Activated CD8-positive, alpha-beta memory T cell treated with anti-CD3 and anti-CD28 coated beads, Interleukin-2, amount 10 ng/mL, durations not matched to agents 7 days and 5 days (primary cell): Measurements from ENCODE around the gene IFIH1. TPM values are rescaled to one million over a fixed set of nuclear protein-coding genes. Genes with fewer than 3 reads are reported as not detected.

Source experiments
- ATAC-seq: fragments of 150-1000 bp; cut with Tn5 transposase; one replicate; pipeline ENCODE4 v1.10.0; 2021; ENCODE audit warnings: moderate library complexity
- CTCF ChIA-PET: fragments of 350-600 bp; sonication (Branson Sonifier 250); formaldehyde crosslinking; loops from one replicate; lab custom pipeline; 2021; ENCODE audit warnings: antibody characterized with exemption; lab: Charles Lee
- DNase-seq: peaks from one replicate; pipeline ENCODE4 v3.0.0-alpha.2; 2020
- H3K27ac Mint-ChIP-seq: one replicate; pipeline ENCODE4 v1.8.0; 2021; ENCODE audit warnings: mild to moderate bottlenecking, mixed read lengths
- H3K27me3 Mint-ChIP-seq: one replicate; pipeline ENCODE4 v1.8.0; 2021; ENCODE audit warnings: mixed read lengths
- H3K36me3 Mint-ChIP-seq: one replicate; pipeline ENCODE4 v1.8.0; 2021; ENCODE audit warnings: mild to moderate bottlenecking, mixed read lengths
- H3K4me1 Mint-ChIP-seq: one replicate; pipeline ENCODE4 v1.8.0; 2021; ENCODE audit warnings: mixed read lengths
- H3K4me3 Mint-ChIP-seq: one replicate; pipeline ENCODE4 v1.8.0; 2021; ENCODE audit warnings: mild to moderate bottlenecking, moderate library complexity, mixed read lengths
- H3K9me3 Mint-ChIP-seq: one replicate; pipeline ENCODE4 v1.8.0; 2022; ENCODE audit warnings: low read depth, mixed read lengths
- total RNA-seq, 2 experiments: library from RNA; stranded (reverse); gene quantifications; one replicate each; pipeline ENCODE4 v1.2.3, GENCODE V29; 2021

The IFIH1 gene
- total RNA-seq = 10 to 100 TPM; 66.8 to 90.0 TPM

GRCh38 chr2:162318328-162319180 lies at the start of gene IFIH1:
Gene IFIH1 (minus strand): TSS chr2:162318684. CDS start chr2:162318307, 377 bp downstream.
- ATAC-seq (peak; percentile 83), DNase-seq (peak; percentile 88)
- Mint-ChIP-seq H3K4me3 (peak within 1 kb of the TSS; percentile 93), H3K9me3 (no peaks in the 10 kb centered on the region), H3K27ac (peak within 1 kb of the TSS; percentile 99), H3K4me1 (peaks cover 53% of the 10 kb centered on the region), H3K27me3 (no peaks in the 10 kb centered on the region), H3K36me3 (peaks cover 44% of the 10 kb centered on the region)
- CTCF ChIA-PET = interaction anchor here (0.8 to 2.9 kb wide), 13 partner anchors 9 to 372 kb away, joined by 3 to 10 read pairs (median 5); partner anchors contain the start of gene GCA

GRCh38 chr2:162365392-162365791 lies 46.9 kb upstream of the IFIH1 start:
- Mint-ChIP-seq H3K36me3 (no peaks in the 10 kb centered on the region), H3K27me3 (no peaks in the 10 kb centered on the region), H3K9me3 (no peaks in the 10 kb centered on the region), H3K4me3 (no peak overlapping the region), H3K27ac (no peak overlapping the region), H3K4me1 (no peaks in the 10 kb centered on the region)
- DNase-seq = no peak
- CTCF ChIA-PET = no interaction called here
- no peak for ATAC-seq

GRCh38 chr2:162344617-162344950 lies 26.1 kb upstream of the IFIH1 start:
- Mint-ChIP-seq H3K4me3 (peak overlapping the region; percentile 73), H3K9me3 (no peaks in the 10 kb centered on the region), H3K27me3 (no peaks in the 10 kb centered on the region), H3K4me1 (peaks cover 15% of the 10 kb centered on the region), H3K36me3 (no peaks in the 10 kb centered on the region), H3K27ac (peak overlapping the region; percentile 75)
- peak; percentile 43 for DNase-seq
- no peak for ATAC-seq
- CTCF ChIA-PET = no interaction called here

- DNase-seq (peak; percentile 99), ATAC-seq (peak; percentile 99)
- H3K27ac Mint-ChIP-seq = peak within 1 kb of the TSS; percentile 75
- H3K9me3 Mint-ChIP-seq = no peaks in the 10 kb centered on the region
- CTCF ChIA-PET = interaction anchor here (1.1 to 1.5 kb wide), 3 partner anchors 10 to 43 kb away, joined by 3 to 7 read pairs (median 3); no protein-coding TSS in a partner anchor
- H3K36me3 Mint-ChIP-seq = no peaks in the 10 kb centered on the region
- H3K4me3 Mint-ChIP-seq = peak within 1 kb of the TSS; percentile 73
- H3K27me3 Mint-ChIP-seq = no peaks in the 10 kb centered on the region
- peaks cover 15% of the 10 kb centered on the region for H3K4me1 Mint-ChIP-seq
These were observed 25.5 kb upstream of the IFIH1 start, which contains the start of gene GCA for GRCh38 chr2:162343824-162344616. Gene GCA (plus strand): TSS chr2:162344132. CDS start chr2:162344249, 117 bp downstream.

- Mint-ChIP-seq H3K4me3 (peak overlapping the region; percentile 73), H3K27me3 (no peaks in the 10 kb centered on the region)
These were observed 25.0 kb upstream of the IFIH1 start for GRCh38 chr2:162343492-162343823.

GRCh38 chr2:162342841-162343240 lies 24.4 kb upstream of the IFIH1 start:
- peaks cover 15% of the 10 kb centered on the region for H3K4me1 Mint-ChIP-seq
- no peaks in the 10 kb centered on the region for H3K36me3 Mint-ChIP-seq
- H3K27ac Mint-ChIP-seq = no peak overlapping the region
- DNase-seq = no peak
- no peaks in the 10 kb centered on the region for H3K9me3 Mint-ChIP-seq
- no peak for ATAC-seq
- no peaks in the 10 kb centered on the region for H3K27me3 Mint-ChIP-seq
- no peak overlapping the region for H3K4me3 Mint-ChIP-seq
- CTCF ChIA-PET = interaction anchor here (0.7 to 1.5 kb wide), 5 partner anchors 8 to 397 kb away, joined by 3 to 7 read pairs (median 3); no protein-coding TSS in a partner anchor

More at GRCh38 chr2:162343492-162343823, 25.0 kb upstream of the IFIH1 start:
- Mint-ChIP-seq H3K9me3 (no peaks in the 10 kb centered on the region), H3K36me3 (no peaks in the 10 kb centered on the region), H3K27ac (peak overlapping the region; percentile 57), H3K4me1 (peaks cover 15% of the 10 kb centered on the region)
- DNase-seq = no peak
- ATAC-seq = no peak
- CTCF ChIA-PET = interaction anchor here (0.7 to 1.5 kb wide), 5 partner anchors 9 to 397 kb away, joined by 3 to 7 read pairs (median 3); no protein-coding TSS in a partner anchor

- no peak overlapping the region for H3K4me3 Mint-ChIP-seq
- ATAC-seq = no peak
- H3K36me3 Mint-ChIP-seq = peaks cover 3% of the 10 kb centered on the region
- no peak overlapping the region for H3K27ac Mint-ChIP-seq
- CTCF ChIA-PET = interaction anchor here (1.3 to 1.4 kb wide), 2 partner anchors 8 to 44 kb away, joined by 3 to 7 read pairs; no protein-coding TSS in a partner anchor
- no peaks in the 10 kb centered on the region for H3K9me3 Mint-ChIP-seq
- H3K27me3 Mint-ChIP-seq = no peaks in the 10 kb centered on the region
- DNase-seq = no peak
- H3K4me1 Mint-ChIP-seq = peaks cover 15% of the 10 kb centered on the region
These were observed 23.8 kb upstream of the IFIH1 start for GRCh38 chr2:162342321-162342720.

GRCh38 chr2:162340822-162341221 lies 22.3 kb upstream of the IFIH1 start:
- H3K27me3 Mint-ChIP-seq = no peaks in the 10 kb centered on the region
- peaks cover 5% of the 10 kb centered on the region for H3K36me3 Mint-ChIP-seq
- H3K4me1 Mint-ChIP-seq = peaks cover 12% of the 10 kb centered on the region
- ATAC-seq (no peak), DNase-seq (no peak)
- no peak overlapping the region for H3K4me3 Mint-ChIP-seq
- no peak overlapping the region for H3K27ac Mint-ChIP-seq
- CTCF ChIA-PET = interaction anchor here (2.0 kb wide), 1 partner anchor 120 kb away, joined by 5 read pairs; no protein-coding TSS in a partner anchor
- no peaks in the 10 kb centered on the region for H3K9me3 Mint-ChIP-seq

GRCh38 chr2:162337868-162338267 lies 19.4 kb upstream of the IFIH1 start:
- ATAC-seq (no peak), DNase-seq (no peak)
- Mint-ChIP-seq H3K27me3 (no peaks in the 10 kb centered on the region), H3K36me3 (peaks cover 6% of the 10 kb centered on the region), H3K9me3 (no peaks in the 10 kb centered on the region), H3K4me3 (no peak overlapping the region), H3K27ac (no peak overlapping the region), H3K4me1 (no peaks in the 10 kb centered on the region)
- CTCF ChIA-PET = interaction anchor here (0.9 kb wide), 1 partner anchor 20 kb away, joined by 3 read pairs; no protein-coding TSS in a partner anchor

GRCh38 chr2:162333968-162334367 lies 15.5 kb upstream of the IFIH1 start:
- Mint-ChIP-seq H3K4me1 (peaks cover 3% of the 10 kb centered on the region), H3K4me3 (no peak overlapping the region), H3K36me3 (peaks cover 14% of the 10 kb centered on the region), H3K27me3 (no peaks in the 10 kb centered on the region), H3K9me3 (no peaks in the 10 kb centered on the region), H3K27ac (no peak overlapping the region)
- no peak for DNase-seq
- CTCF ChIA-PET = interaction anchor here (0.7 to 2.9 kb wide), 9 partner anchors 9 to 113 kb away, joined by 3 to 15 read pairs (median 4); partner anchors contain the start of gene IFIH1
- peak; percentile 69 for ATAC-seq

- no peak overlapping the region for H3K4me3 Mint-ChIP-seq
- no peak overlapping the region for H3K27ac Mint-ChIP-seq
- ATAC-seq = no peak
- no peak for DNase-seq
- peaks cover 13% of the 10 kb centered on the region for H3K36me3 Mint-ChIP-seq
- CTCF ChIA-PET = no interaction called here
- no peaks in the 10 kb centered on the region for H3K27me3 Mint-ChIP-seq
- peaks cover 14% of the 10 kb centered on the region for H3K4me1 Mint-ChIP-seq
- H3K9me3 Mint-ChIP-seq = no peaks in the 10 kb centered on the region
These were observed 12.4 kb upstream of the IFIH1 start for GRCh38 chr2:162330881-162331280.

- Mint-ChIP-seq H3K4me1 (peaks cover 14% of the 10 kb centered on the region), H3K36me3 (peaks cover 14% of the 10 kb centered on the region), H3K27me3 (no peaks in the 10 kb centered on the region), H3K27ac (peak overlapping the region; percentile 4), H3K4me3 (no peak overlapping the region), H3K9me3 (no peaks in the 10 kb centered on the region)
- CTCF ChIA-PET = interaction anchor here (1.4 to 2.1 kb wide), 2 partner anchors 9 to 35 kb away, joined by 3 to 7 read pairs; partner anchors contain the start of gene IFIH1
- DNase-seq (no peak), ATAC-seq (peak; percentile 71)
These were observed 10.1 kb upstream of the IFIH1 start for GRCh38 chr2:162328424-162329157.
